Measurements from ENCODE around the gene UBE2R2. TPM values are rescaled to one million over a fixed set of nuclear protein-coding genes. Genes with fewer than 3 reads are reported as not detected.
A peak's percentile ranks its signal among the peaks of the same experiment; 100 is the strongest.
"Not testable (repeated sequence)": the region's sequence is repeated elsewhere in the genome, so short reads cannot be mapped to it uniquely, and the experiment has no call there.

UBE2R2 gene
- total and polyA plus RNA-seq, 7 experiments from 2014 or later: 16.9 to 40.8 (median 28.6) TPM

DNA sequence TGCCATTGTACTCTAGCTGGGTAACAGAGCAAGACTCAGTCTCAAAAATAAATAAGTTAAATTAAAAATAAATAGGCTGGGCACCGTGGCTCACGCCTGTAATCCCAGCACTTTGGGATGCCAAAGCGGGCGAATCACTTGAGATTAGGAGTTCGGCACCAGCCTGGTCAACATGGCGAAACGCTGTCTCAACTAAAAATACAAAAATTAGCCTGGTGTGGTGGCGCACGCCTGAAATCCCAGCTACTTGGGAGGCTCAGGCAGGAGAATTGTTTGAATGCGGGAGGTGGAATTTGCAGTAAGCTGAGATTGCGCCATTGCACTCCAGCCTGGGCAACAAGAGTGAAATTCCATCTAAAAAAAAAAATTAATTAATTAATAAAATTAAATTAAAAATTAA, 10.3 kb downstream of the UBE2R2 start:
- H3K9me3 ChIP-seq (ENCODE audit: control insufficient read depth in 2 of 3, low read length in 3 of 3); CTCF ChIA-PET; H3K27ac Mint-ChIP-seq; H3K27me3 Mint-ChIP-seq; H3K4me1 ChIP-seq (ENCODE audit: control insufficient read depth in 2 of 2, insufficient read depth in 2 of 2, low read length in 2 of 2); H3K27me3 ChIP-seq (ENCODE audit: control insufficient read depth in 2 of 2, insufficient read depth in 2 of 2, low read length in 2 of 2); intact Hi-C loops (cut with micrococcal nuclease); H3K4me3 Mint-ChIP-seq; H3K36me3 ChIP-seq (ENCODE audit: control insufficient read depth in 2 of 3, insufficient read depth in 3 of 3, low read length in 3 of 3); ATAC-seq; H3K27ac ChIP-seq (ENCODE audit: low read depth, low read length); H3K4me3 ChIP-seq (ENCODE audit: low read length); H3K9me3 Mint-ChIP-seq; H3K36me3 Mint-ChIP-seq; DNase-seq: not testable (repeated sequence)
- POLR2A ChIA-PET: interaction anchor here (0.6 to 1.2 kb wide), 2 partner anchors 53 to 251 kb away, joined by 4 to 5 read pairs; no protein-coding TSS in a partner anchor
- peaks cover 0 to 16% (median 9%) of the 10 kb centered on the region in 7 donors for H3K4me1 Mint-ChIP-seq

DNA sequence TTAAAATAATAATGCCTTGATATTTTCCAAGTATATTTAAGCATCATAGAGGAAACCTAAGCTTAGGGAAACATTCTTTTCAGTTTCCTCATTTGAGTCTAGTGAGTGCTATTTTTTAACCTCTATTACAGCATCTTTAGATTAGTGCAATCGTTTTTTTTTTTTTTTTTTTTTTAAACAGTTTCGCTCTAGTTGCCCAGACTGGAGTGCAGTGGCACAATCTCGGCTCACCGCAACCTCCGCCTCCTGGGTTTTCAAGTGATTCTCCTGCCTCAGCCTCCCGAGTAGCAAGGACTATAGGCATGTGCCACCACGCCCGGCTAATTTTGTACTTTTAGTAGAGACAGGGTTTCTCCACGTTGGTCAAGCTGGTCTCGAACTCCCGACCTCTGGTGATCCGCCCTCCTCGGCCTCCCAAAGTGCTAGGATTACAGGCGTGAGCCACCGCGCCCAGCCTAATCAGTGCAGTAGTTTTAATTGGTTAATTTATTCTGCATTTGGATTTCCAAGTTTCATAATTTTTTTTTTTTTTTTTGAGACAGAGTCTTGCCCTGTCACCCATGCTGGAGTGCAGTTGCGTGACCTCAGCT, 12.8 kb downstream of the UBE2R2 start:
- H3K9me3 Mint-ChIP-seq; intact Hi-C loops (cut with micrococcal nuclease); H3K4me1 ChIP-seq (ENCODE audit: control insufficient read depth in 2 of 2, insufficient read depth in 2 of 2, low read length in 2 of 2); H3K27me3 ChIP-seq (ENCODE audit: control insufficient read depth in 2 of 2, insufficient read depth in 2 of 2, low read length in 2 of 2); H3K4me3 Mint-ChIP-seq; DNase-seq; H3K27ac Mint-ChIP-seq; H3K9me3 ChIP-seq (ENCODE audit: control insufficient read depth in 2 of 3, low read length in 3 of 3); H3K36me3 Mint-ChIP-seq; POLR2A ChIA-PET; ATAC-seq; H3K4me3 ChIP-seq (ENCODE audit: low read length); CTCF ChIA-PET; H3K27me3 Mint-ChIP-seq; H3K36me3 ChIP-seq (ENCODE audit: control insufficient read depth in 2 of 3, insufficient read depth in 3 of 3, low read length in 3 of 3); H3K27ac ChIP-seq (ENCODE audit: low read depth, low read length): not testable (repeated sequence)
- peaks cover 6 to 21% (median 12%) of the 10 kb centered on the region in 7 donors for H3K4me1 Mint-ChIP-seq

DNA sequence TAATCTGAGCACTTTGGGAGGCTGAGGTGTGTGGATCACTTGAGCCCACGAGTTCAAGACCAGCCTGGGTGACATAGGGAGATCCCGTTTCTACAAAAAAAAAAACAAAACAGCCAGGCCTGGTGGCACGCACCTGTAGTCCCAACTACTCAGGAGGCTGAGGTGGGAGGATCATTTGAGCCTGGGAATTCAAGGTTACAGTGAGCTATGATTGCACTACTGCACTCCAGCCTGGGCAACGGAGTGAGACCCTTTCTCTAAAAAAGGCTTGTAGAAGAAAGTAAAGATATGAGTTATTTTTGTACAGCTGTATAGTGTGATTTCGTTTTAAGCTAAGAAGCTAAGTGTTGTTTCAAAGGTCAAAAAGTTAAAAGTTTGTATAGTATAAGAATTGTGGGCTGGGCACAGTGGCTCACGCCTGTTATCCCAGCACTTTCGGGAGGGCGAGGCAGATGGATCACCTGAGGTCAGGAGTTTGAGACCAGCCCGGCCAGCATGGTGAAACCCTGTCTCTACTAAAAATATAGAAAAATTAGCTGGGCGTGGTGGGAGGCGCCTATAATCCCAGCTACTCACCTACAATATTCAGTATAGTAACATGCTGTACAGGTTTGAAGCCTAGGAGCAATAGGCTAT, 18.8 kb downstream of the UBE2R2 start:
- H3K27ac ChIP-seq (ENCODE audit: low read depth, low read length): no peak overlapping the region
- POLR2A ChIA-PET: no interaction called here
- peaks cover 15 to 67% (median 55%) of the 10 kb centered on the region in 7 donors for H3K4me1 Mint-ChIP-seq

DNA sequence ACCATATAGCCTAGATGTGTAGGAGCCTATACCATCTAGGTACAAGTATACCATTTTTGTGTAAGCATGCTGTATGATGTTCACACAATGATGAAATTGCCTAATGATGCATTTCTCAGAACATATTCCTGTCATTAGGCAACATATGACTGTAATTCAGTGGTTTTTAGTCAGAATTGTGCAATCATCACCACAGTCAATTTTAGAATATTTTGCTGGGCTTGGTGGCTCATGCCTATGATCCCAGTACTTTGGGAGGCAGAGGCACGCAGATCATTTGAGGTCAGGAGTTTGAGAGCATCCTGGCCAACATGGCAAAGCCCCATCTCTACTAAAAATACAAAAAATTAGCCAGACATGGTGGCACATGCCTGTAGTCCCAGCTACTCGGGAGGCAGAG, 19.3 kb downstream of the UBE2R2 start:
- H3K9me3 Mint-ChIP-seq; H3K4me1 ChIP-seq (ENCODE audit: control insufficient read depth in 2 of 2, insufficient read depth in 2 of 2, low read length in 2 of 2); H3K4me3 Mint-ChIP-seq; H3K36me3 Mint-ChIP-seq; H3K27me3 Mint-ChIP-seq; H3K27ac ChIP-seq (ENCODE audit: low read depth, low read length); CTCF ChIA-PET; H3K27me3 ChIP-seq (ENCODE audit: control insufficient read depth in 2 of 2, insufficient read depth in 2 of 2, low read length in 2 of 2); H3K4me3 ChIP-seq (ENCODE audit: low read length); DNase-seq; H3K36me3 ChIP-seq (ENCODE audit: control insufficient read depth in 2 of 3, insufficient read depth in 3 of 3, low read length in 3 of 3); POLR2A ChIA-PET; H3K9me3 ChIP-seq (ENCODE audit: control insufficient read depth in 2 of 3, low read length in 3 of 3): not testable (repeated sequence)
- Mint-ChIP-seq H3K4me1 (peaks cover 15 to 69% (median 57%) of the 10 kb centered on the region in 7 donors), H3K27ac (peak overlapping the region in 1 of 9 donors; percentile 43)
- intact Hi-C loops (cut with micrococcal nuclease): loop anchor here in 1 of 2 donors (2.0 kb wide), 1 partner anchor 17 kb away; no protein-coding TSS in a partner anchor
- peak; percentile 73 for ATAC-seq

More for the DNA sequence above, 18.8 kb downstream of the UBE2R2 start:
- ATAC-seq (no peak), DNase-seq (no peak)
- H3K4me3 ChIP-seq (ENCODE audit: low read length): no peak overlapping the region
- H3K9me3 ChIP-seq (ENCODE audit: control insufficient read depth in 2 of 3, low read length in 3 of 3): no peaks in the 10 kb centered on the region
- H3K4me1 ChIP-seq (ENCODE audit: control insufficient read depth in 2 of 2, insufficient read depth in 2 of 2, low read length in 2 of 2): peaks cover 0 to 6% of the 10 kb centered on the region in 2 donors
- intact Hi-C loops (cut with micrococcal nuclease): loop anchor here in 1 of 2 donors (2.0 kb wide), 1 partner anchor 17 kb away; no protein-coding TSS in a partner anchor
- Mint-ChIP-seq H3K4me3 (peak overlapping the region in 3 of 10 donors; percentile 13 to 43 (median 34)), H3K27me3 (no peaks in the 10 kb centered on the region), H3K36me3 (peaks cover 0 to 10% (median 0%) of the 10 kb centered on the region in 5 donors), H3K9me3 (no peaks in the 10 kb centered on the region), H3K27ac (peak overlapping the region in 3 of 9 donors; percentile 38 to 68 (median 46))
- no peaks in the 10 kb centered on the region for H3K27me3 ChIP-seq (ENCODE audit: control insufficient read depth in 2 of 2, insufficient read depth in 2 of 2, low read length in 2 of 2)
- CTCF ChIA-PET: no interaction called here
- H3K36me3 ChIP-seq (ENCODE audit: control insufficient read depth in 2 of 3, insufficient read depth in 3 of 3, low read length in 3 of 3): no peaks in the 10 kb centered on the region

DNA sequence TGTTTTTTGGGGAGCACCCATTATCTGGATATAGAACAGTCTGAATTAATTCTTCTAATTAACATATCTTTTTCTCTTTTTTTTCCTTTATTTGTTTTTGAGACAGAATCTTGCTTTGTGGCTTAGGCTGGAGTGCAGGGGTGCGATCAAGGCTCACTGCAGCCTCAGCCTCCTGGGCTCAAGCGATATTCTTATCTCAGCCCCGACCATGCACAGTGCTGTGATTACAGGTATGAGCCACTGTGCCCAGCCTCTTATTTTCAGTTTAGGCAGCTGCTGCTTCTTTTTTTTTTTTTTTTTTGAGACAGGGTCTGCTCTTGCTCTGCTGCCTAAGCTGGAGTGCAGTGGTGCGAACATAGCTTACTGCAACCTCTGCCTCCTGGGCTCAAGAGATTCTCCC, 20.2 kb downstream of the UBE2R2 start:
- POLR2A ChIA-PET: no interaction called here
- intact Hi-C loops (cut with micrococcal nuclease): loop anchor here in 1 of 2 donors (2.0 kb wide), 1 partner anchor 18 kb away; no protein-coding TSS in a partner anchor

DNA sequence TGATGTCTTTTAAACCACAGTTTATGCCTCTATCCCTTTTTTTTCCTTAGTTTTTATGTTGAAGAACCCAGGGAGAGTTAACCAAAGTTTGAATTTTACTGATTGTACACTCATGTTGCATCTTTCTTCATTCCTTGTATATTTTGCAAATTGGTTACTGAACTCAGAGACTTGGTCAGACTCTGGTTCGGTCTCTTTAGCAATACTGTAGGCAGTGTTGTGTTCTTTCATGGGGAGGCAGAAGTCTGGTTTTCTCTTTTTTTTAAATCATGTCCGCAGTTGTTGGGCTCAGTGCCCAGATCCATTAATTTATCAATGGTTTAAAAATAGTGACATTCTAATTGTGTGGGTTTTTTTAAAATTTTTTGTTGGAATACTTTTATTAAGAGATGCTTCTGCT, 23.4 kb downstream of the UBE2R2 start:
- peaks cover 21 to 79% (median 62%) of the 10 kb centered on the region in 7 donors for H3K4me1 Mint-ChIP-seq
- POLR2A ChIA-PET: no interaction called here
- peak overlapping the region in 6 of 9 donors; percentile 12 to 66 (median 28) for H3K27ac Mint-ChIP-seq

More for the DNA sequence above, 20.2 kb downstream of the UBE2R2 start:
- Histone ChIP-seq H3K9me3 (ENCODE audit: control insufficient read depth in 2 of 3, low read length in 3 of 3) (no peaks in the 10 kb centered on the region), H3K27me3 (ENCODE audit: control insufficient read depth in 2 of 2, insufficient read depth in 2 of 2, low read length in 2 of 2) (no peaks in the 10 kb centered on the region), H3K4me1 (ENCODE audit: control insufficient read depth in 2 of 2, insufficient read depth in 2 of 2, low read length in 2 of 2) (peaks cover 0 to 6% of the 10 kb centered on the region in 2 donors), H3K27ac (ENCODE audit: low read depth, low read length) (no peak overlapping the region), H3K36me3 (ENCODE audit: control insufficient read depth in 2 of 3, insufficient read depth in 3 of 3, low read length in 3 of 3) (no peaks in the 10 kb centered on the region), H3K4me3 (ENCODE audit: low read length) (no peak overlapping the region)
- ATAC-seq (no peak), DNase-seq (no peak)
- Mint-ChIP-seq H3K36me3 (peaks cover 0 to 13% (median 0%) of the 10 kb centered on the region in 5 donors), H3K4me1 (peaks cover 17 to 78% (median 65%) of the 10 kb centered on the region in 7 donors), H3K27ac (peak overlapping the region in 2 of 9 donors; percentile 38 to 68), H3K4me3 (peak overlapping the region in 2 of 10 donors; percentile 8 to 30), H3K27me3 (no peaks in the 10 kb centered on the region), H3K9me3 (no peaks in the 10 kb centered on the region)
- CTCF ChIA-PET: interaction anchor here (0.9 kb wide), 1 partner anchor 25 kb away, joined by 8 read pairs; no protein-coding TSS in a partner anchor

More for the DNA sequence above, 23.4 kb downstream of the UBE2R2 start:
- Mint-ChIP-seq H3K27me3 (no peaks in the 10 kb centered on the region), H3K36me3 (peaks cover 0 to 12% (median 0%) of the 10 kb centered on the region in 5 donors), H3K4me3 (peak overlapping the region in 2 of 10 donors; percentile 14 to 17), H3K9me3 (no peaks in the 10 kb centered on the region)
- intact Hi-C loops (cut with micrococcal nuclease): no loop called here
- peaks cover 0 to 6% of the 10 kb centered on the region in 2 donors for H3K4me1 ChIP-seq (ENCODE audit: control insufficient read depth in 2 of 2, insufficient read depth in 2 of 2, low read length in 2 of 2)
- DNase-seq (no peak), ATAC-seq (no peak)
- no peak overlapping the region for H3K4me3 ChIP-seq (ENCODE audit: low read length)
- H3K36me3 ChIP-seq (ENCODE audit: control insufficient read depth in 2 of 3, insufficient read depth in 3 of 3, low read length in 3 of 3): no peaks in the 10 kb centered on the region
- H3K27ac ChIP-seq (ENCODE audit: low read depth, low read length): no peak overlapping the region
- H3K27me3 ChIP-seq (ENCODE audit: control insufficient read depth in 2 of 2, insufficient read depth in 2 of 2, low read length in 2 of 2): no peaks in the 10 kb centered on the region
- CTCF ChIA-PET: no interaction called here
- H3K9me3 ChIP-seq (ENCODE audit: control insufficient read depth in 2 of 3, low read length in 3 of 3): no peaks in the 10 kb centered on the region
